Vagina (tissue), 2 donors: ENCODE data around the gene WDFY2.

Experiments
- POLR2A ChIP-seq, 2 donors: fragments of 450-650 bp; IDR thresholded peaks; one replicate each; pipeline ENCODE4 v1.6.1; 2017; ENCODE audit warnings: antibody characterized with exemption in 2 of 2, mild to moderate bottlenecking in 2 of 2, moderate library complexity in 2 of 2
- POLR2AphosphoS5 ChIP-seq, 2 donors: sonication (generic); formaldehyde crosslinking; IDR thresholded peaks; one replicate each; pipeline ENCODE4 v1.9.0; 2017; ENCODE audit warnings: antibody characterized with exemption in 2 of 2, mild to moderate bottlenecking in 2 of 2, low read depth in 1 of 2; ENCODE audit not compliant: insufficient read depth in 1 of 2
- TF ChIP-seq, protein P1 (sequence below), 3 experiments: fragments of 450-650 bp in 2 of 3; fragments of 200-600 bp in 1 of 3; sonication (generic) in 1 of 3; IDR thresholded peaks; one replicate each; pipeline ENCODE4 v1.5.1; 2017 to 2019; ENCODE audit warnings: antibody characterized with exemption in 3 of 3, mild to moderate bottlenecking in 2 of 3, moderate library complexity in 2 of 3

GRCh38 chr13:51815848-51816247 lies 231.6 kb downstream of the WDFY2 start:
- TF ChIP-seq, protein P1, sequence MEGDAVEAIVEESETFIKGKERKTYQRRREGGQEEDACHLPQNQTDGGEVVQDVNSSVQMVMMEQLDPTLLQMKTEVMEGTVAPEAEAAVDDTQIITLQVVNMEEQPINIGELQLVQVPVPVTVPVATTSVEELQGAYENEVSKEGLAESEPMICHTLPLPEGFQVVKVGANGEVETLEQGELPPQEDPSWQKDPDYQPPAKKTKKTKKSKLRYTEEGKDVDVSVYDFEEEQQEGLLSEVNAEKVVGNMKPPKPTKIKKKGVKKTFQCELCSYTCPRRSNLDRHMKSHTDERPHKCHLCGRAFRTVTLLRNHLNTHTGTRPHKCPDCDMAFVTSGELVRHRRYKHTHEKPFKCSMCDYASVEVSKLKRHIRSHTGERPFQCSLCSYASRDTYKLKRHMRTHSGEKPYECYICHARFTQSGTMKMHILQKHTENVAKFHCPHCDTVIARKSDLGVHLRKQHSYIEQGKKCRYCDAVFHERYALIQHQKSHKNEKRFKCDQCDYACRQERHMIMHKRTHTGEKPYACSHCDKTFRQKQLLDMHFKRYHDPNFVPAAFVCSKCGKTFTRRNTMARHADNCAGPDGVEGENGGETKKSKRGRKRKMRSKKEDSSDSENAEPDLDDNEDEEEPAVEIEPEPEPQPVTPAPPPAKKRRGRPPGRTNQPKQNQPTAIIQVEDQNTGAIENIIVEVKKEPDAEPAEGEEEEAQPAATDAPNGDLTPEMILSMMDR (IDR thresholded peaks at IDR 0.05), result no peak
- TF ChIP-seq POLR2AphosphoS5 (IDR thresholded peaks at IDR 0.05; ENCODE audit: insufficient read depth in 1 of 2, low read depth in 1 of 2), result no peak
- no peak for TF ChIP-seq POLR2A (IDR thresholded peaks at IDR 0.05)
